GM23248 (cell line): ENCODE data around the gene ERCC2. TPM values are rescaled to one million over a fixed set of nuclear protein-coding genes. Genes with fewer than 3 reads are reported as not detected.

ENCODE experiments used
- DNase-seq: peaks from one replicate; pipeline ENCODE4 v3.0.0-alpha.2; 2015
- H2AFZ ChIP-seq: fragments of 200-600 bp; sonication (generic); 2 replicates; pipeline ENCODE4 v1.6.1; 2016; ENCODE audit warnings: antibody characterized with exemption
- H3F3A ChIP-seq: fragments of 200-600 bp; sonication (generic); 2 replicates; pipeline ENCODE4 v1.6.1; 2016; ENCODE audit warnings: mild to moderate bottlenecking, antibody characterized with exemption, mixed run types; ENCODE audit not compliant: insufficient read depth
- H3K27ac ChIP-seq: fragments of 200-600 bp; sonication (generic); 2 replicates; pipeline ENCODE4 v1.5.1; 2016; ENCODE audit warnings: mild to moderate bottlenecking
- H3K27me3 ChIP-seq: fragments of 200-600 bp; sonication (generic); replicated peaks from 2 replicates; pipeline ENCODE4 v1.6.1; 2016; ENCODE audit warnings: mild to moderate bottlenecking; ENCODE audit not compliant: insufficient read depth
- H3K36me3 ChIP-seq: fragments of 200-600 bp; sonication (generic); 2 replicates; pipeline ENCODE4 v1.6.1; 2016; ENCODE audit warnings: low read depth, mild to moderate bottlenecking
- H3K4me1 ChIP-seq: fragments of 200-600 bp; sonication (generic); 2 replicates; pipeline ENCODE4 v1.6.1; 2016; ENCODE audit warnings: mild to moderate bottlenecking; ENCODE audit not compliant: insufficient read depth
- H3K4me2 ChIP-seq: fragments of 200-600 bp; sonication (generic); one replicate; pipeline ENCODE4 v1.6.1; 2016; ENCODE audit warnings: mild to moderate bottlenecking; ENCODE audit not compliant: unreplicated experiment
- H3K4me3 ChIP-seq: fragments of 200-600 bp; sonication (generic); 2 replicates; pipeline ENCODE4 v1.5.1; 2016; ENCODE audit warnings: mild to moderate bottlenecking
- H3K79me2 ChIP-seq: fragments of 200-600 bp; sonication (generic); 2 replicates; pipeline ENCODE4 v1.6.1; 2016; ENCODE audit warnings: mild to moderate bottlenecking; ENCODE audit not compliant: insufficient read depth
- H3K9ac ChIP-seq: fragments of 200-600 bp; sonication (generic); 2 replicates; pipeline ENCODE4 v1.6.1; 2016; ENCODE audit warnings: mild to moderate bottlenecking
- H3K9me2 ChIP-seq: fragments of 200-600 bp; sonication (generic); 2 replicates; pipeline ENCODE4 v1.6.1; 2016; ENCODE audit warnings: mixed run types, mild to moderate bottlenecking, moderate library complexity; ENCODE audit not compliant: insufficient read depth
- H3K9me3 ChIP-seq: fragments of 200-600 bp; sonication (generic); one replicate; pipeline ENCODE4 v1.6.1; 2017; ENCODE audit warnings: low read depth
- H4K20me1 ChIP-seq: fragments of 200-600 bp; sonication (generic); 2 replicates; pipeline ENCODE4 v1.6.0; 2016; ENCODE audit not compliant: insufficient read depth
- EZH2 ChIP-seq: fragments of 200-600 bp; sonication (generic); IDR thresholded peaks from 2 replicates; pipeline ENCODE4 v1.6.1; 2018; ENCODE audit warnings: antibody characterized with exemption, mild to moderate bottlenecking; ENCODE audit not compliant: insufficient read depth, poor library complexity, severe bottlenecking
- EZH2phosphoT487 ChIP-seq: fragments of 200-600 bp; sonication (generic); IDR thresholded peaks from 2 replicates; pipeline ENCODE4 v1.6.1; 2018; ENCODE audit warnings: antibody characterized with exemption, moderate library complexity, mild to moderate bottlenecking, low read depth; ENCODE audit not compliant: insufficient read depth
- WGBS, 2 experiments: methylation state at CpG; one replicate each; pipeline ENCODE4 v1.1.6; 2015 to 2017; ENCODE audit warnings: low lambda C conversion rate in 2 of 2, low coverage in 1 of 2; ENCODE audit errors: missing lambda C conversion rate in 2 of 2; 5-methylcytosine and 5-hydroxymethylcytosine counted together
- in situ Hi-C: fragments of 300-500 bp; cut with MboI; formaldehyde crosslinking; loops from 2 replicates; pipeline ENCODE4 v1.15.0; 2020
- polyA plus RNA-seq: library from polyadenylated mRNA; unstranded; fragments of >200 nt; fragmentation: Nextera tagmentation; extraction: Ambion mirVana; gene quantifications from 2 replicates; pipeline ENCODE4 v1.2.1, GENCODE V29; 2016
- total RNA-seq: library from RNA; depleted of rRNA; stranded (reverse); fragments of >200 nt; shearing (Covaris generic); gene quantifications from 2 replicates; pipeline ENCODE4 v1.2.3, GENCODE V29; 2014; rRNA removed

Gene ERCC2
- total and polyA plus RNA-seq, 2 experiments from 2014 or later: 13.7 to 32.3 TPM

GRCh38 chr19:45304141-45304926 lies 66.0 kb downstream of the ERCC2 start:
- Histone ChIP-seq H2AFZ (no peak overlapping the region), H3K4me1 (no peaks in the 10 kb centered on the region), H3K9me3 (no peaks in the 10 kb centered on the region), H4K20me1 (no peaks in the 10 kb centered on the region), H3K9ac (no peak overlapping the region), H3K4me3 (no peak overlapping the region), H3K4me2 (no peak overlapping the region), H3K36me3 (no peaks in the 10 kb centered on the region), H3K27ac (no peak overlapping the region), H3F3A (peaks cover 8% of the 10 kb centered on the region), H3K9me2 (no peaks in the 10 kb centered on the region), H3K79me2 (no peaks in the 10 kb centered on the region), H3K27me3 (no peaks in the 10 kb centered on the region)
- no peak for TF ChIP-seq EZH2phosphoT487
- WGBS, 2 experiments: 56 to 60% methylated on average over 4 of the region's 4 CpGs
- DNase-seq: no peak
- in situ Hi-C loops: no loop called here

- H3K27ac ChIP-seq: no peak overlapping the region
- DNase-seq: no peak
- no peaks in the 10 kb centered on the region for H3K9me3 ChIP-seq
- WGBS, 2 experiments: 92 to 96% methylated on average over 12 of the region's 12 CpGs
- no peaks in the 10 kb centered on the region for H3K36me3 ChIP-seq
- no peaks in the 10 kb centered on the region for H3K79me2 ChIP-seq
- H3K9me2 ChIP-seq: no peaks in the 10 kb centered on the region
- no peak overlapping the region for H2AFZ ChIP-seq
- H3K4me1 ChIP-seq: no peaks in the 10 kb centered on the region
- in situ Hi-C loops: no loop called here
- TF ChIP-seq EZH2 (no peak), EZH2phosphoT487 (no peak)
- H3K9ac ChIP-seq: no peak overlapping the region
- peaks cover 8% of the 10 kb centered on the region for H3F3A ChIP-seq
- no peak overlapping the region for H3K4me3 ChIP-seq
- no peak overlapping the region for H3K4me2 ChIP-seq
- no peaks in the 10 kb centered on the region for H4K20me1 ChIP-seq
- H3K27me3 ChIP-seq: no peaks in the 10 kb centered on the region
These were observed 66.9 kb downstream of the ERCC2 start for GRCh38 chr19:45303269-45304060.

GRCh38 chr19:45302416-45302815 lies 68.0 kb downstream of the ERCC2 start:
- Histone ChIP-seq H3K27me3 (no peaks in the 10 kb centered on the region), H3K9ac (no peak overlapping the region), H3F3A (peaks cover 8% of the 10 kb centered on the region), H2AFZ (no peak overlapping the region), H3K4me3 (no peak overlapping the region), H4K20me1 (no peaks in the 10 kb centered on the region), H3K4me1 (no peaks in the 10 kb centered on the region), H3K79me2 (no peaks in the 10 kb centered on the region), H3K9me2 (no peaks in the 10 kb centered on the region), H3K4me2 (no peak overlapping the region), H3K36me3 (no peaks in the 10 kb centered on the region), H3K27ac (no peak overlapping the region), H3K9me3 (no peaks in the 10 kb centered on the region)
- 94 to 98% methylated on average over 22 to 27 of the region's 27 CpGs for WGBS, 2 experiments
- TF ChIP-seq EZH2phosphoT487 (no peak), EZH2 (no peak)
- in situ Hi-C loops: no loop called here
- no peak for DNase-seq

Other genes with a start within 250 kb of the ERCC2 start
- gene NKPD1, start 209.6 kb downstream of the ERCC2 start, total RNA-seq: 0.11 and 0.25 TPM in 2 replicates
- not detected in 2 replicates for gene NKPD1, start 209.6 kb downstream of the ERCC2 start, polyA plus RNA-seq
- gene TRAPPC6A, start 192.3 kb downstream of the ERCC2 start, total RNA-seq: 0.89 and 11.2 TPM in 2 replicates
- 16.9 and 18.8 TPM in 2 replicates for gene TRAPPC6A, start 192.3 kb downstream of the ERCC2 start, polyA plus RNA-seq
- 4.3 and 9.0 TPM in 2 replicates for gene BLOC1S3, start 191.8 kb downstream of the ERCC2 start, total RNA-seq
- 7.2 and 8.9 TPM in 2 replicates for gene BLOC1S3, start 191.8 kb downstream of the ERCC2 start, polyA plus RNA-seq
- gene EXOC3L2, start 125.2 kb downstream of the ERCC2 start, total RNA-seq: 0.38 TPM in 1 of 2 replicates, not detected in the other
- 0.06 TPM in 1 of 2 replicates, not detected in the other for gene EXOC3L2, start 125.2 kb downstream of the ERCC2 start, polyA plus RNA-seq
- gene MARK4, start 119.3 kb downstream of the ERCC2 start, total RNA-seq: 10.2 and 11.6 TPM in 2 replicates
- 4.0 and 4.9 TPM in 2 replicates for gene MARK4, start 119.3 kb downstream of the ERCC2 start, polyA plus RNA-seq
- not detected in 2 replicates for gene CKM, start 47.7 kb downstream of the ERCC2 start, total RNA-seq
- gene CKM, start 47.7 kb downstream of the ERCC2 start, polyA plus RNA-seq: 0.11 TPM in 1 of 2 replicates, not detected in the other
- not detected in 2 replicates for gene KLC3, start 29.8 kb downstream of the ERCC2 start, total RNA-seq
- gene KLC3, start 29.8 kb downstream of the ERCC2 start, polyA plus RNA-seq: not detected in 2 replicates
- gene PPP1R13L, start 34.5 kb upstream of the ERCC2 start, total RNA-seq: 3.9 and 36.5 TPM in 2 replicates
- 6.2 and 6.4 TPM in 2 replicates for gene PPP1R13L, start 34.5 kb upstream of the ERCC2 start, polyA plus RNA-seq
- gene POLR1G, start 36.1 kb upstream of the ERCC2 start, total RNA-seq: 3.9 and 8.8 TPM in 2 replicates
- 7.2 and 10.8 TPM in 2 replicates for gene POLR1G, start 36.1 kb upstream of the ERCC2 start, polyA plus RNA-seq
- 63.0 and 79.8 TPM in 2 replicates for gene ERCC1, start 53.3 kb upstream of the ERCC2 start, total RNA-seq
- gene ERCC1, start 53.3 kb upstream of the ERCC2 start, polyA plus RNA-seq: 89.0 and 90.9 TPM in 2 replicates
- gene FOSB, start 97.4 kb upstream of the ERCC2 start, total RNA-seq: 11.9 and 16.1 TPM in 2 replicates
- 4.8 and 8.3 TPM in 2 replicates for gene FOSB, start 97.4 kb upstream of the ERCC2 start, polyA plus RNA-seq
- gene RTN2, start 126.5 kb upstream of the ERCC2 start, total RNA-seq: 14.8 and 19.6 TPM in 2 replicates
- gene RTN2, start 126.5 kb upstream of the ERCC2 start, polyA plus RNA-seq: 7.8 and 8.2 TPM in 2 replicates
- gene PPM1N, start 127.9 kb upstream of the ERCC2 start, total RNA-seq: 0.32 TPM in 1 of 2 replicates, not detected in the other
- 0.33 and 0.63 TPM in 2 replicates for gene PPM1N, start 127.9 kb upstream of the ERCC2 start, polyA plus RNA-seq
- 108 and 135 TPM in 2 replicates for gene VASP, start 136.9 kb upstream of the ERCC2 start, total RNA-seq
- 31.9 and 32.6 TPM in 2 replicates for gene VASP, start 136.9 kb upstream of the ERCC2 start, polyA plus RNA-seq
- gene OPA3, start 214.2 kb upstream of the ERCC2 start, total RNA-seq: 5.3 and 10.6 TPM in 2 replicates
- 11.8 and 11.9 TPM in 2 replicates for gene OPA3, start 214.2 kb upstream of the ERCC2 start, polyA plus RNA-seq
- gene GPR4, start 231.6 kb upstream of the ERCC2 start, total RNA-seq: 0.32 TPM in 1 of 2 replicates, not detected in the other
- 0.51 and 1.6 TPM in 2 replicates for gene GPR4, start 231.6 kb upstream of the ERCC2 start, polyA plus RNA-seq